GM23248 (cell line): Measurements from ENCODE around the gene JSRP1. TPM values are rescaled to one million over a fixed set of nuclear protein-coding genes. Genes with fewer than 3 reads are reported as not detected.

ENCODE experiments used
- DNase-seq: peaks from one replicate; pipeline ENCODE4 v3.0.0-alpha.2; 2015
- H2AFZ ChIP-seq: fragments of 200-600 bp; sonication (generic); 2 replicates; pipeline ENCODE4 v1.6.1; 2016; ENCODE audit warnings: antibody characterized with exemption
- H3F3A ChIP-seq: fragments of 200-600 bp; sonication (generic); 2 replicates; pipeline ENCODE4 v1.6.1; 2016; ENCODE audit warnings: mild to moderate bottlenecking, antibody characterized with exemption, mixed run types; ENCODE audit not compliant: insufficient read depth
- H3K27ac ChIP-seq: fragments of 200-600 bp; sonication (generic); 2 replicates; pipeline ENCODE4 v1.5.1; 2016; ENCODE audit warnings: mild to moderate bottlenecking
- H3K27me3 ChIP-seq: fragments of 200-600 bp; sonication (generic); replicated peaks from 2 replicates; pipeline ENCODE4 v1.6.1; 2016; ENCODE audit warnings: mild to moderate bottlenecking; ENCODE audit not compliant: insufficient read depth
- H3K36me3 ChIP-seq: fragments of 200-600 bp; sonication (generic); 2 replicates; pipeline ENCODE4 v1.6.1; 2016; ENCODE audit warnings: low read depth, mild to moderate bottlenecking
- H3K4me1 ChIP-seq: fragments of 200-600 bp; sonication (generic); 2 replicates; pipeline ENCODE4 v1.6.1; 2016; ENCODE audit warnings: mild to moderate bottlenecking; ENCODE audit not compliant: insufficient read depth
- H3K4me2 ChIP-seq: fragments of 200-600 bp; sonication (generic); one replicate; pipeline ENCODE4 v1.6.1; 2016; ENCODE audit warnings: mild to moderate bottlenecking; ENCODE audit not compliant: unreplicated experiment
- H3K4me3 ChIP-seq: fragments of 200-600 bp; sonication (generic); 2 replicates; pipeline ENCODE4 v1.5.1; 2016; ENCODE audit warnings: mild to moderate bottlenecking
- H3K79me2 ChIP-seq: fragments of 200-600 bp; sonication (generic); 2 replicates; pipeline ENCODE4 v1.6.1; 2016; ENCODE audit warnings: mild to moderate bottlenecking; ENCODE audit not compliant: insufficient read depth
- H3K9ac ChIP-seq: fragments of 200-600 bp; sonication (generic); 2 replicates; pipeline ENCODE4 v1.6.1; 2016; ENCODE audit warnings: mild to moderate bottlenecking
- H3K9me2 ChIP-seq: fragments of 200-600 bp; sonication (generic); 2 replicates; pipeline ENCODE4 v1.6.1; 2016; ENCODE audit warnings: mixed run types, mild to moderate bottlenecking, moderate library complexity; ENCODE audit not compliant: insufficient read depth
- H3K9me3 ChIP-seq: fragments of 200-600 bp; sonication (generic); one replicate; pipeline ENCODE4 v1.6.1; 2017; ENCODE audit warnings: low read depth
- H4K20me1 ChIP-seq: fragments of 200-600 bp; sonication (generic); 2 replicates; pipeline ENCODE4 v1.6.0; 2016; ENCODE audit not compliant: insufficient read depth
- EZH2 ChIP-seq: fragments of 200-600 bp; sonication (generic); IDR thresholded peaks from 2 replicates; pipeline ENCODE4 v1.6.1; 2018; ENCODE audit warnings: antibody characterized with exemption, mild to moderate bottlenecking; ENCODE audit not compliant: insufficient read depth, poor library complexity, severe bottlenecking
- EZH2phosphoT487 ChIP-seq: fragments of 200-600 bp; sonication (generic); IDR thresholded peaks from 2 replicates; pipeline ENCODE4 v1.6.1; 2018; ENCODE audit warnings: antibody characterized with exemption, moderate library complexity, mild to moderate bottlenecking, low read depth; ENCODE audit not compliant: insufficient read depth
- WGBS, 2 experiments: methylation state at CpG; one replicate each; pipeline ENCODE4 v1.1.6; 2015 to 2017; ENCODE audit warnings: low lambda C conversion rate in 2 of 2, low coverage in 1 of 2; ENCODE audit errors: missing lambda C conversion rate in 2 of 2; 5-methylcytosine and 5-hydroxymethylcytosine counted together
- in situ Hi-C: fragments of 300-500 bp; cut with MboI; formaldehyde crosslinking; loops from 2 replicates; pipeline ENCODE4 v1.15.0; 2020
- polyA plus RNA-seq: library from polyadenylated mRNA; unstranded; fragments of >200 nt; fragmentation: Nextera tagmentation; extraction: Ambion mirVana; gene quantifications from 2 replicates; pipeline ENCODE4 v1.2.1, GENCODE V29; 2016
- total RNA-seq: library from RNA; depleted of rRNA; stranded (reverse); fragments of >200 nt; shearing (Covaris generic); gene quantifications from 2 replicates; pipeline ENCODE4 v1.2.3, GENCODE V29; 2014

The JSRP1 gene
- total and polyA plus RNA-seq, 2 experiments from 2014 or later = not detected

GRCh38 chr19:2213799-2214198 is 42.4 kb downstream of the JSRP1 start:
- peaks cover 9% of the 10 kb centered on the region; the same call in 1 of the 2 replicates for H3K79me2 ChIP-seq
- H3K9ac ChIP-seq = no peak overlapping the region
- no peak overlapping the region for H2AFZ ChIP-seq
- H3K36me3 ChIP-seq = no peaks in the 10 kb centered on the region; the same call in 1 of the 2 replicates
- H3F3A ChIP-seq = peaks cover 5% of the 10 kb centered on the region; the same call in 1 of the 2 replicates
- WGBS, 2 experiments = 87 to 89% methylated on average over 26 of the region's 26 CpGs
- H3K27ac ChIP-seq = no peak overlapping the region
- no peaks in the 10 kb centered on the region for H3K9me3 ChIP-seq
- no peak for DNase-seq
- TF ChIP-seq EZH2phosphoT487 (no peak), EZH2 (no peak)
- in situ Hi-C loops = no loop called here
- H3K27me3 ChIP-seq = no peaks in the 10 kb centered on the region
- H3K9me2 ChIP-seq = no peaks in the 10 kb centered on the region
- H3K4me3 ChIP-seq = no peak overlapping the region
- no peak overlapping the region for H3K4me2 ChIP-seq
- no peaks in the 10 kb centered on the region for H4K20me1 ChIP-seq
- peaks cover 4% of the 10 kb centered on the region for H3K4me1 ChIP-seq

DNA sequence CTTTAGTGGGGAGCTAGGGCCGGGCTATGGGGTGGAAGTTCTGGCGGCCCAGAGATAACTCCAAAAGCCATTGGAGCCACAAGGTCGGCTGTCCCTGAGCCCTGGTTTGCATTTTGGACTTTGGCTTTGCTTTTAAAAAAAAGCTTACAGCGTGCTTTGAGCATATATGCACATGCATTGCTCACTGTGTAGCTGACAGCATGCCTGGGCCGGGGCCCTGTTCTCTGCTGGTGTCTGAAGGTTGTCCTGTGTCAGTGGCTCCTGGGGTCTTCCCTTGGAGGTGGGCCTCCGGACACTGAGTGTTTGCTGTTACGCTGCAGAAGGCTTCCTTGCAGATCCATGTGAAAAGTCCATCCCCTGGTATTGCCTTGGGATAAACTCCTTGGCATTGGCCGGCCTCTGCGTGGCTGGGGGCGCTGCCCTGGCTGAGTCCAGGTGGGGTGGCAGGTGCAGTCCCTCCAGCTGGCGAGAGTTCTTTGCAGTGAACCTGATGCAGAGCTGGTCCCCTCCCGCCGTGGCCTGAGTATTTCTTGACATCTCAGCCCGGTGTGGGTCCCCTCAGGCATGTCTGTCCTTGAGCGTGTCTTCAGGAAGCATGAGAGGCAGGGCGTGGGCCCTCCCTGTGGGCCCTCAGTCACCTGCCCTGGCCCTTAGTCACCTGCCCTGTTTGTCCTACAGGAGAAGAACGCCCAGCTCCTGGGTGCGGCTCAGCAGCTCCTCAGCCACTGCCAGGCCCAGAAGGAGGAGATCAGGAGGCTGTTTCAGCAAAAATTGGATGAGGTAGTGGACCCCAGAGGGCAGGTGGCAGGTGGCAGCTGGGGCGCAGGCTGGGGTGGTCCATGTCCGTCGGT is 43.1 kb downstream of the JSRP1 start:
- no peak for DNase-seq
- H3K36me3 ChIP-seq = no peaks in the 10 kb centered on the region; the same call in 1 of the 2 replicates
- WGBS, 2 experiments = 96% methylated on average over 19 to 21 of the region's 21 CpGs
- H2AFZ ChIP-seq = no peak overlapping the region
- H3K27me3 ChIP-seq = no peaks in the 10 kb centered on the region
- no peaks in the 10 kb centered on the region for H4K20me1 ChIP-seq
- in situ Hi-C loops = no loop called here
- no peaks in the 10 kb centered on the region for H3K9me3 ChIP-seq
- no peak overlapping the region for H3K9ac ChIP-seq
- H3K4me2 ChIP-seq = no peak overlapping the region
- peaks cover 7% of the 10 kb centered on the region; the same call in 1 of the 2 replicates for H3F3A ChIP-seq
- peaks cover 10% of the 10 kb centered on the region for H3K4me1 ChIP-seq
- peaks cover 7% of the 10 kb centered on the region; the same call in 1 of the 2 replicates for H3K79me2 ChIP-seq
- no peak overlapping the region for H3K27ac ChIP-seq
- TF ChIP-seq EZH2phosphoT487 (no peak), EZH2 (no peak)
- no peaks in the 10 kb centered on the region for H3K9me2 ChIP-seq
- no peak overlapping the region for H3K4me3 ChIP-seq

GRCh38 chr19:2210987-2211740 is 45.1 kb downstream of the JSRP1 start:
- Histone ChIP-seq H3K9ac (no peak overlapping the region), H3K4me3 (no peak overlapping the region), H3K4me1 (peaks cover 14% of the 10 kb centered on the region), H4K20me1 (no peaks in the 10 kb centered on the region), H2AFZ (no peak overlapping the region), H3K9me3 (no peaks in the 10 kb centered on the region), H3K79me2 (peaks cover 26% of the 10 kb centered on the region), H3K9me2 (no peaks in the 10 kb centered on the region), H3F3A (peaks cover 10% of the 10 kb centered on the region; the same call in 1 of the 2 replicates), H3K4me2 (no peak overlapping the region), H3K36me3 (no peaks in the 10 kb centered on the region; the same call in 1 of the 2 replicates), H3K27ac (no peak overlapping the region), H3K27me3 (no peaks in the 10 kb centered on the region)
- no peak for DNase-seq
- no peak for TF ChIP-seq EZH2
- no peak for TF ChIP-seq EZH2phosphoT487
- in situ Hi-C loops = no loop called here
- WGBS, 2 experiments = 92% methylated on average over 15 to 33 of the region's 33 CpGs

- TF ChIP-seq EZH2phosphoT487 = no peak
- TF ChIP-seq EZH2 = no peak
- no peak overlapping the region for H3K4me3 ChIP-seq
- peaks cover 10% of the 10 kb centered on the region; the same call in 1 of the 2 replicates for H3F3A ChIP-seq
- no peak overlapping the region for H3K27ac ChIP-seq
- H3K27me3 ChIP-seq = no peaks in the 10 kb centered on the region
- no peaks in the 10 kb centered on the region for H3K9me2 ChIP-seq
- no peak overlapping the region for H3K4me2 ChIP-seq
- H4K20me1 ChIP-seq = no peaks in the 10 kb centered on the region
- H2AFZ ChIP-seq = no peak overlapping the region
- in situ Hi-C loops = no loop called here
- no peaks in the 10 kb centered on the region for H3K9me3 ChIP-seq
- DNase-seq = no peak
- H3K4me1 ChIP-seq = peaks cover 14% of the 10 kb centered on the region
- H3K9ac ChIP-seq = no peak overlapping the region
- H3K36me3 ChIP-seq = no peaks in the 10 kb centered on the region; the same call in 1 of the 2 replicates
- H3K79me2 ChIP-seq = peaks cover 35% of the 10 kb centered on the region
- 89 to 93% methylated on average over 13 to 18 of the region's 21 CpGs for WGBS, 2 experiments
Measured at GRCh38 chr19:2210206-2210605, 46.0 kb downstream of the JSRP1 start.
